Nephron (organoid): ENCODE measurements around the gene TTC12.

Source experiments
- H3K27ac Mint-ChIP-seq, 3 experiments: 2 replicates each; pipeline ENCODE4 v1.8.0; 2020; ENCODE audit warnings: mixed read lengths in 3 of 3, mild to moderate bottlenecking in 2 of 3, moderate library complexity in 1 of 3
- H3K27me3 Mint-ChIP-seq: 2 replicates; pipeline ENCODE4 v1.8.0; 2021; ENCODE audit warnings: low read depth, mild to moderate bottlenecking, moderate library complexity, mixed read lengths
- H3K36me3 Mint-ChIP-seq: 2 replicates; pipeline ENCODE4 v1.8.0; 2020; ENCODE audit warnings: low read depth, mixed read lengths
- H3K4me1 Mint-ChIP-seq: 2 replicates; pipeline ENCODE4 v1.8.0; 2020; ENCODE audit warnings: mixed read lengths
- H3K4me3 Mint-ChIP-seq, 3 experiments: 2 replicates each; pipeline ENCODE4 v1.8.0; 2020; ENCODE audit warnings: mild to moderate bottlenecking in 3 of 3, mixed read lengths in 3 of 3, moderate library complexity in 2 of 3
- H3K9me3 Mint-ChIP-seq: 2 replicates; pipeline ENCODE4 v1.8.0; 2020; ENCODE audit warnings: mixed read lengths
- TF ChIP-seq, protein P1 (sequence below), 3 experiments: fragments of 200-600 bp; sonication (generic); IDR thresholded peaks; one replicate each; pipeline ENCODE4 v1.5.0; 2021; ENCODE audit warnings: antibody characterized with exemption in 3 of 3; ENCODE audit not compliant: unreplicated experiment in 3 of 3

Gene TTC12

GRCh38 chr11:113397821-113398220 lies 83.4 kb downstream of the TTC12 start:
- H3K9me3 Mint-ChIP-seq, result no peaks in the 10 kb centered on the region
- no peak overlapping the region for H3K4me3 Mint-ChIP-seq
- TF ChIP-seq, protein P1, sequence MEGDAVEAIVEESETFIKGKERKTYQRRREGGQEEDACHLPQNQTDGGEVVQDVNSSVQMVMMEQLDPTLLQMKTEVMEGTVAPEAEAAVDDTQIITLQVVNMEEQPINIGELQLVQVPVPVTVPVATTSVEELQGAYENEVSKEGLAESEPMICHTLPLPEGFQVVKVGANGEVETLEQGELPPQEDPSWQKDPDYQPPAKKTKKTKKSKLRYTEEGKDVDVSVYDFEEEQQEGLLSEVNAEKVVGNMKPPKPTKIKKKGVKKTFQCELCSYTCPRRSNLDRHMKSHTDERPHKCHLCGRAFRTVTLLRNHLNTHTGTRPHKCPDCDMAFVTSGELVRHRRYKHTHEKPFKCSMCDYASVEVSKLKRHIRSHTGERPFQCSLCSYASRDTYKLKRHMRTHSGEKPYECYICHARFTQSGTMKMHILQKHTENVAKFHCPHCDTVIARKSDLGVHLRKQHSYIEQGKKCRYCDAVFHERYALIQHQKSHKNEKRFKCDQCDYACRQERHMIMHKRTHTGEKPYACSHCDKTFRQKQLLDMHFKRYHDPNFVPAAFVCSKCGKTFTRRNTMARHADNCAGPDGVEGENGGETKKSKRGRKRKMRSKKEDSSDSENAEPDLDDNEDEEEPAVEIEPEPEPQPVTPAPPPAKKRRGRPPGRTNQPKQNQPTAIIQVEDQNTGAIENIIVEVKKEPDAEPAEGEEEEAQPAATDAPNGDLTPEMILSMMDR (IDR thresholded peaks at IDR 0.05; ENCODE audit: unreplicated experiment in 3 of 3), result no peak
- no peak overlapping the region for H3K27ac Mint-ChIP-seq
- H3K4me1 Mint-ChIP-seq, result no peaks in the 10 kb centered on the region
- H3K27me3 Mint-ChIP-seq, result peaks cover 30% of the 10 kb centered on the region
- no peaks in the 10 kb centered on the region for H3K36me3 Mint-ChIP-seq

- TF ChIP-seq, protein P1 (IDR thresholded peaks at IDR 0.05; ENCODE audit: unreplicated experiment in 3 of 3), result no peak
- peaks cover 32% of the 10 kb centered on the region for H3K27me3 Mint-ChIP-seq
- H3K36me3 Mint-ChIP-seq, result no peaks in the 10 kb centered on the region
Measured at GRCh38 chr11:113398669-113399430, 84.5 kb downstream of the TTC12 start.

GRCh38 chr11:113400631-113401230 lies 86.3 kb downstream of the TTC12 start:
- TF ChIP-seq, protein P1 (IDR thresholded peaks at IDR 0.05; ENCODE audit: unreplicated experiment in 3 of 3), result no peak

More at GRCh38 chr11:113398669-113399430, 84.5 kb downstream of the TTC12 start:
- Mint-ChIP-seq H3K4me3 (no peak overlapping the region), H3K9me3 (no peaks in the 10 kb centered on the region), H3K4me1 (no peaks in the 10 kb centered on the region), H3K27ac (no peak overlapping the region)

DNA sequence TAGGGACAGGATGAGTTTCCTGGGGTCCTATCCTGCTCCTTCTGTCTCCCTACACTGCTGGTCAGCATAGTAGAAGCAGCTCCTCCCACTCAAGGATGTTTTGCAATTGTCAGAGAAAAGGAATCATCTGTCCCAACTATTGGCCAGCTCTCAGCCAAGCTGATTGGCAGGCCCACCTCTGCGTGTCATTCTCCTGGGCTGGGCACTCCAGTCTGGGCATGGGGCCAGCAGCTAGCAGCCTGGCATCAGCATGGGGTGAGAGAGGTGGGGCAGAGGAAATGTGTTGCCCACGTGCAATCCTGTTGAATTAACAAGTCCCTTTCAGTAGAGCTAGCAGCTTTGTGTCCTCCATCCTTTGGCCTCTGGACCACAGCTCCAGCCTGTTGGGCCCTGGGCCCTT lies 87.3 kb downstream of the TTC12 start:
- Mint-ChIP-seq H3K36me3 (no peaks in the 10 kb centered on the region), H3K4me3 (no peak overlapping the region), H3K9me3 (no peaks in the 10 kb centered on the region), H3K4me1 (no peaks in the 10 kb centered on the region), H3K27me3 (peaks cover 36% of the 10 kb centered on the region), H3K27ac (no peak overlapping the region)
- TF ChIP-seq, protein P1 (IDR thresholded peaks at IDR 0.05; ENCODE audit: unreplicated experiment in 3 of 3), result no peak

More at GRCh38 chr11:113400631-113401230, 86.3 kb downstream of the TTC12 start:
- Mint-ChIP-seq H3K4me1 (no peaks in the 10 kb centered on the region), H3K9me3 (no peaks in the 10 kb centered on the region), H3K27me3 (peaks cover 33% of the 10 kb centered on the region), H3K4me3 (no peak overlapping the region), H3K27ac (no peak overlapping the region), H3K36me3 (no peaks in the 10 kb centered on the region)

GRCh38 chr11:113404859-113405430 lies 90.6 kb downstream of the TTC12 start:
- Mint-ChIP-seq H3K9me3 (no peaks in the 10 kb centered on the region), H3K4me1 (no peaks in the 10 kb centered on the region), H3K27ac (no peak overlapping the region), H3K27me3 (peaks cover 32% of the 10 kb centered on the region), H3K4me3 (no peak overlapping the region), H3K36me3 (no peaks in the 10 kb centered on the region)
- TF ChIP-seq, protein P1 (IDR thresholded peaks at IDR 0.05; ENCODE audit: unreplicated experiment in 3 of 3), result no peak
